WTC11 (cell line): ENCODE measurements around the gene ZC3H12D. TPM values are rescaled to one million over a fixed set of nuclear protein-coding genes. Genes with fewer than 3 reads are reported as not detected.

ENCODE experiments used
- ATAC-seq: fragments of 200-7000 bp; cut with Tn5 transposase; 2 replicates; pipeline ENCODE4 v1.10.0; 2021; ENCODE audit warnings: mild to moderate bottlenecking, moderate library complexity
- CTCF ChIA-PET: fragments of 300-600 bp; sonication (Branson Sonifier 250); formaldehyde crosslinking; loops from one replicate; lab custom pipeline; 2021; ENCODE audit warnings: antibody characterized with exemption; lab: Charles Lee
- POLR2A ChIA-PET: fragments of 350-600 bp; sonication (Branson Sonifier 250); formaldehyde crosslinking; loops from one replicate; lab custom pipeline; 2021; ENCODE audit warnings: antibody characterized with exemption; lab: Charles Lee
- DNase-seq: peaks from one replicate; pipeline ENCODE4 v3.0.0; 2021; ENCODE audit warnings: low spot score
- H3K27ac Mint-ChIP-seq: 2 replicates; pipeline ENCODE4 v1.8.0; 2021; ENCODE audit warnings: mixed read lengths
- H3K27me3 Mint-ChIP-seq: 2 replicates; pipeline ENCODE4 v1.8.0; 2021; ENCODE audit warnings: low read depth, mild to moderate bottlenecking, moderate library complexity, mixed read lengths
- H3K36me3 Mint-ChIP-seq: 2 replicates; pipeline ENCODE4 v1.8.0; 2021; ENCODE audit warnings: mixed read lengths
- H3K4me1 Mint-ChIP-seq: 2 replicates; pipeline ENCODE4 v1.8.0; 2022; ENCODE audit warnings: mixed read lengths
- H3K4me3 Mint-ChIP-seq: 2 replicates; pipeline ENCODE4 v1.8.0; 2021; ENCODE audit warnings: mild to moderate bottlenecking, moderate library complexity, mixed read lengths
- H3K9me3 Mint-ChIP-seq: 2 replicates; pipeline ENCODE4 v1.8.0; 2021; ENCODE audit warnings: mixed read lengths
- ATF1 ChIP-seq: sonication (generic); formaldehyde crosslinking; IDR thresholded peaks from 2 replicates; pipeline ENCODE4 v1.8.1; 2023; ENCODE audit warnings: mild to moderate bottlenecking, moderate library complexity, missing genetic modification reagents
- CBFB ChIP-seq: sonication (generic); formaldehyde crosslinking; IDR thresholded peaks from 2 replicates; pipeline ENCODE4 v1.8.1; 2022; ENCODE audit warnings: mild to moderate bottlenecking, low read depth, missing genetic modification reagents
- CREM ChIP-seq: sonication (generic); formaldehyde crosslinking; IDR thresholded peaks from 2 replicates; pipeline ENCODE4 v1.8.1; 2022; ENCODE audit warnings: mild to moderate bottlenecking, missing genetic modification reagents, moderate library complexity
- ELF4 ChIP-seq: sonication (generic); formaldehyde crosslinking; IDR thresholded peaks from 2 replicates; pipeline ENCODE4 v1.8.1; 2022; ENCODE audit warnings: low read depth, mild to moderate bottlenecking, moderate library complexity, missing genetic modification reagents
- ESRRA ChIP-seq: sonication (generic); formaldehyde crosslinking; IDR thresholded peaks from 2 replicates; pipeline ENCODE4 v1.8.1; 2022; ENCODE audit warnings: mild to moderate bottlenecking, missing genetic modification reagents, borderline replicate concordance
- FOXP1 ChIP-seq: sonication (generic); formaldehyde crosslinking; IDR thresholded peaks from 2 replicates; pipeline ENCODE4 v1.8.0; 2022; ENCODE audit warnings: missing genetic modification reagents, mild to moderate bottlenecking, moderate library complexity, borderline replicate concordance
- NR3C1 ChIP-seq: sonication (generic); formaldehyde crosslinking; conservative IDR thresholded peaks from 2 replicates; pipeline ENCODE4 v1.8.1; 2023; ENCODE audit warnings: low read depth, mild to moderate bottlenecking, missing genetic modification reagents
- OVOL2 ChIP-seq: fragments of 250-450 bp; sonication (Bioruptor Pico); IDR thresholded peaks from 2 replicates; pipeline ENCODE4 v1.9.0; 2021; ENCODE audit warnings: mild to moderate bottlenecking, borderline replicate concordance
- ZNF263 ChIP-seq: sonication (generic); formaldehyde crosslinking; IDR thresholded peaks from 2 replicates; pipeline ENCODE4 v1.8.1; 2022; ENCODE audit warnings: low read depth, mild to moderate bottlenecking, moderate library complexity, missing genetic modification reagents
- total RNA-seq: library from RNA; stranded (reverse); gene quantifications from 3 replicates; pipeline ENCODE4 v1.2.3, GENCODE V29; 2021
- TF ChIP-seq, protein P1 (sequence below): sonication (generic); formaldehyde crosslinking; IDR thresholded peaks from 2 replicates; pipeline ENCODE4 v1.8.0; 2023; ENCODE audit warnings: mild to moderate bottlenecking, missing genetic modification reagents
- TF ChIP-seq, protein P2 (sequence below): sonication (generic); formaldehyde crosslinking; IDR thresholded peaks from 2 replicates; pipeline ENCODE4 v1.8.1; 2023; ENCODE audit warnings: mild to moderate bottlenecking, moderate library complexity, missing genetic modification reagents
- TF ChIP-seq, protein P3 (sequence below): sonication (generic); formaldehyde crosslinking; IDR thresholded peaks from 2 replicates; pipeline ENCODE4 v1.8.0; 2022; ENCODE audit warnings: mild to moderate bottlenecking, missing genetic modification reagents
- TF ChIP-seq, protein P4 (sequence below): sonication (generic); formaldehyde crosslinking; IDR thresholded peaks from 2 replicates; pipeline ENCODE4 v1.8.0; 2023; ENCODE audit warnings: missing genetic modification reagents
- TF ChIP-seq, protein P5 (sequence below): fragments of 200-600 bp; IDR thresholded peaks from 2 replicates; pipeline ENCODE4 v1.8.0; 2022; ENCODE audit warnings: antibody characterized with exemption

ZC3H12D gene
- total RNA-seq, 1 experiment from 2014 or later = 0.13 TPM

DNA sequence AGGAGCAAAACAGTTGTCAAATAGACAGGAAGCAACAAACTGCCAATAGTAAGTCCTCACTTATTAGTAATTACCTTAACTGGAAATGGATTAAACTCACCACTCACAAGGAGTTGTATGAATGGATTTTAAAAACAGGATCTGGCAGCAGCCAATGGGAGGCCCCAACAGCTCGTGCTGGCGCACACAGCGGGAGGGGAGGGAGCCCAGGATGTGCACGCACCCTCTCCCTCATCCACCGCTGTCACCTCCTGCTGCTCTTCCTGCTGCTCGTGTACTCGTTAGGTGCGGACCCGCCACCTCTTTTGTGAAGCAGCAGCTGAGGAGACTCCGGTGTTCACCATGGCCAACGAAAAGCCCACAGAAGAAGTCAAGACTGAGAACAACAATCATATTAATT lies 84.8 kb downstream of the ZC3H12D start, which contains the start of gene SUMO4:
TSS of gene SUMO4 (plus strand) at position 213 of the 400 bp plus-strand sequence. CDS start at position 343, 130 bp downstream.
- no peak for TF ChIP-seq OVOL2 (CRISPR knock-in tag)
- no peak for TF ChIP-seq ELF4 (CRISPR knock-in tag)
- TF ChIP-seq, protein P1, sequence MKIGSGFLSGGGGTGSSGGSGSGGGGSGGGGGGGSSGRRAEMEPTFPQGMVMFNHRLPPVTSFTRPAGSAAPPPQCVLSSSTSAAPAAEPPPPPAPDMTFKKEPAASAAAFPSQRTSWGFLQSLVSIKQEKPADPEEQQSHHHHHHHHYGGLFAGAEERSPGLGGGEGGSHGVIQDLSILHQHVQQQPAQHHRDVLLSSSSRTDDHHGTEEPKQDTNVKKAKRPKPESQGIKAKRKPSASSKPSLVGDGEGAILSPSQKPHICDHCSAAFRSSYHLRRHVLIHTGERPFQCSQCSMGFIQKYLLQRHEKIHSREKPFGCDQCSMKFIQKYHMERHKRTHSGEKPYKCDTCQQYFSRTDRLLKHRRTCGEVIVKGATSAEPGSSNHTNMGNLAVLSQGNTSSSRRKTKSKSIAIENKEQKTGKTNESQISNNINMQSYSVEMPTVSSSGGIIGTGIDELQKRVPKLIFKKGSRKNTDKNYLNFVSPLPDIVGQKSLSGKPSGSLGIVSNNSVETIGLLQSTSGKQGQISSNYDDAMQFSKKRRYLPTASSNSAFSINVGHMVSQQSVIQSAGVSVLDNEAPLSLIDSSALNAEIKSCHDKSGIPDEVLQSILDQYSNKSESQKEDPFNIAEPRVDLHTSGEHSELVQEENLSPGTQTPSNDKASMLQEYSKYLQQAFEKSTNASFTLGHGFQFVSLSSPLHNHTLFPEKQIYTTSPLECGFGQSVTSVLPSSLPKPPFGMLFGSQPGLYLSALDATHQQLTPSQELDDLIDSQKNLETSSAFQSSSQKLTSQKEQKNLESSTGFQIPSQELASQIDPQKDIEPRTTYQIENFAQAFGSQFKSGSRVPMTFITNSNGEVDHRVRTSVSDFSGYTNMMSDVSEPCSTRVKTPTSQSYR (CRISPR knock-in tag) = no peak
- no peak for TF ChIP-seq ESRRA (CRISPR knock-in tag)
- TF ChIP-seq, protein P2, sequence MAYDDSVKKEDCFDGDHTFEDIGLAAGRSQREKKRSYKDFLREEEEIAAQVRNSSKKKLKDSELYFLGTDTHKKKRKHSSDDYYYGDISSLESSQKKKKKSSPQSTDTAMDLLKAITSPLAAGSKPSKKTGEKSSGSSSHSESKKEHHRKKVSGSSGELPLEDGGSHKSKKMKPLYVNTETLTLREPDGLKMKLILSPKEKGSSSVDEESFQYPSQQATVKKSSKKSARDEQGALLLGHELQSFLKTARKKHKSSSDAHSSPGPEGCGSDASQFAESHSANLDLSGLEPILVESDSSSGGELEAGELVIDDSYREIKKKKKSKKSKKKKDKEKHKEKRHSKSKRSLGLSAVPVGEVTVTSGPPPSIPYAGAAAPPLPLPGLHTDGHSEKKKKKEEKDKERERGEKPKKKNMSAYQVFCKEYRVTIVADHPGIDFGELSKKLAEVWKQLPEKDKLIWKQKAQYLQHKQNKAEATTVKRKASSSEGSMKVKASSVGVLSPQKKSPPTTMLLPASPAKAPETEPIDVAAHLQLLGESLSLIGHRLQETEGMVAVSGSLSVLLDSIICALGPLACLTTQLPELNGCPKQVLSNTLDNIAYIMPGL (CRISPR knock-in tag) = no peak
- TF ChIP-seq NR3C1 (CRISPR knock-in tag) = no peak
- no peak for TF ChIP-seq CBFB (CRISPR knock-in tag)
- TF ChIP-seq FOXP1 (CRISPR knock-in tag) = no peak
- TF ChIP-seq, protein P3, sequence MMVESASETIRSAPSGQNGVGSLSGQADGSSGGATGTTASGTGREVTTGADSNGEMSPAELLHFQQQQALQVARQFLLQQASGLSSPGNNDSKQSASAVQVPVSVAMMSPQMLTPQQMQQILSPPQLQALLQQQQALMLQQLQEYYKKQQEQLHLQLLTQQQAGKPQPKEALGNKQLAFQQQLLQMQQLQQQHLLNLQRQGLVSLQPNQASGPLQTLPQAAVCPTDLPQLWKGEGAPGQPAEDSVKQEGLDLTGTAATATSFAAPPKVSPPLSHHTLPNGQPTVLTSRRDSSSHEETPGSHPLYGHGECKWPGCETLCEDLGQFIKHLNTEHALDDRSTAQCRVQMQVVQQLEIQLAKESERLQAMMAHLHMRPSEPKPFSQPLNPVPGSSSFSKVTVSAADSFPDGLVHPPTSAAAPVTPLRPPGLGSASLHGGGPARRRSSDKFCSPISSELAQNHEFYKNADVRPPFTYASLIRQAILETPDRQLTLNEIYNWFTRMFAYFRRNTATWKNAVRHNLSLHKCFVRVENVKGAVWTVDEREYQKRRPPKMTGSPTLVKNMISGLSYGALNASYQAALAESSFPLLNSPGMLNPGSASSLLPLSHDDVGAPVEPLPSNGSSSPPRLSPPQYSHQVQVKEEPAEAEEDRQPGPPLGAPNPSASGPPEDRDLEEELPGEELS (CRISPR knock-in tag) = no peak
- TF ChIP-seq, all 79 proteins: peak for 0
- H3K4me1 Mint-ChIP-seq = peaks cover 8% of the 10 kb centered on the region; the same call in 1 of the 2 replicates
- H3K9me3 Mint-ChIP-seq = no peaks in the 10 kb centered on the region
- DNase-seq (no peak), ATAC-seq (no peak)
- H3K27ac Mint-ChIP-seq = no peak within 1 kb of the TSS; the same call in 1 of the 2 replicates
- no peaks in the 10 kb centered on the region for H3K27me3 Mint-ChIP-seq
- ChIA-PET POLR2A (no interaction called here), CTCF (no interaction called here)
- H3K36me3 Mint-ChIP-seq = peaks cover 41% of the 10 kb centered on the region
- H3K4me3 Mint-ChIP-seq = no peak within 1 kb of the TSS

DNA sequence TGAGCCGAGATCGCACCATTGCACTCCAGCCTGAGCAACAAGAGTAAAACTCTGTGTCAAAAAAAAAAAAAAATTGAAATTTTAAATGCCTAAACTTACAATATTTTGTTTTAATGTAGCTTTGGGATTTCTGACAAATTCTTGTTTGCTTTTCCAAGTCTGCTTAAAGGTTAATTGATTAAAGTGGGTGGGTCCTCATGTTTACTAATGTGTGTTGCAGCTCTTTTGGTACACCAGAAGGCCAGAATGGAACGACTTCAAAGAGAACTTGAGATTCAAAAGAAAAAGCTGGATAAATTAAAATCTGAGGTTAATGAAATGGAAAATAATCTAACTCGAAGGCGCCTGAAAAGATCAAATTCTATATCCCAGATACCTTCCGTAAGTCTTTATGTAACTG lies 87.4 kb downstream of the ZC3H12D start:
- POLR2A ChIA-PET = interaction anchor here (0.6 kb wide), 1 partner anchor 1086 kb away, joined by 5 read pairs; no protein-coding TSS in a partner anchor
- DNase-seq (no peak), ATAC-seq (no peak)
- Mint-ChIP-seq H3K4me3 (no peak overlapping the region), H3K9me3 (no peaks in the 10 kb centered on the region), H3K4me1 (peaks cover 8% of the 10 kb centered on the region; the same call in 1 of the 2 replicates), H3K27ac (no peak overlapping the region), H3K36me3 (peaks cover 29% of the 10 kb centered on the region)
- CTCF ChIA-PET = interaction anchor here (1.1 kb wide), 1 partner anchor 35 kb away, joined by 3 read pairs; no protein-coding TSS in a partner anchor
- TF ChIP-seq, protein P4, sequence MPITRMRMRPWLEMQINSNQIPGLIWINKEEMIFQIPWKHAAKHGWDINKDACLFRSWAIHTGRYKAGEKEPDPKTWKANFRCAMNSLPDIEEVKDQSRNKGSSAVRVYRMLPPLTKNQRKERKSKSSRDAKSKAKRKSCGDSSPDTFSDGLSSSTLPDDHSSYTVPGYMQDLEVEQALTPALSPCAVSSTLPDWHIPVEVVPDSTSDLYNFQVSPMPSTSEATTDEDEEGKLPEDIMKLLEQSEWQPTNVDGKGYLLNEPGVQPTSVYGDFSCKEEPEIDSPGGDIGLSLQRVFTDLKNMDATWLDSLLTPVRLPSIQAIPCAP (CRISPR knock-in tag) = no peak
- TF ChIP-seq ATF1 (CRISPR knock-in tag) = no peak
- TF ChIP-seq CREM (CRISPR knock-in tag) = no peak
- TF ChIP-seq, protein P5, sequence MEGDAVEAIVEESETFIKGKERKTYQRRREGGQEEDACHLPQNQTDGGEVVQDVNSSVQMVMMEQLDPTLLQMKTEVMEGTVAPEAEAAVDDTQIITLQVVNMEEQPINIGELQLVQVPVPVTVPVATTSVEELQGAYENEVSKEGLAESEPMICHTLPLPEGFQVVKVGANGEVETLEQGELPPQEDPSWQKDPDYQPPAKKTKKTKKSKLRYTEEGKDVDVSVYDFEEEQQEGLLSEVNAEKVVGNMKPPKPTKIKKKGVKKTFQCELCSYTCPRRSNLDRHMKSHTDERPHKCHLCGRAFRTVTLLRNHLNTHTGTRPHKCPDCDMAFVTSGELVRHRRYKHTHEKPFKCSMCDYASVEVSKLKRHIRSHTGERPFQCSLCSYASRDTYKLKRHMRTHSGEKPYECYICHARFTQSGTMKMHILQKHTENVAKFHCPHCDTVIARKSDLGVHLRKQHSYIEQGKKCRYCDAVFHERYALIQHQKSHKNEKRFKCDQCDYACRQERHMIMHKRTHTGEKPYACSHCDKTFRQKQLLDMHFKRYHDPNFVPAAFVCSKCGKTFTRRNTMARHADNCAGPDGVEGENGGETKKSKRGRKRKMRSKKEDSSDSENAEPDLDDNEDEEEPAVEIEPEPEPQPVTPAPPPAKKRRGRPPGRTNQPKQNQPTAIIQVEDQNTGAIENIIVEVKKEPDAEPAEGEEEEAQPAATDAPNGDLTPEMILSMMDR = no peak
- TF ChIP-seq ZNF263 (CRISPR knock-in tag) = no peak
- TF ChIP-seq, all 79 proteins: peak for 0
- no peaks in the 10 kb centered on the region for H3K27me3 Mint-ChIP-seq

Other genes with a start within 250 kb of the ZC3H12D start
- gene TAB2, start 167.3 kb downstream of the ZC3H12D start, total RNA-seq = 45.3 to 55.6 TPM (median 47.2 TPM) in 3 replicates
- 0.55 to 1.2 TPM (median 0.73 TPM) in 3 replicates for gene SUMO4, start 84.8 kb downstream of the ZC3H12D start, total RNA-seq
- 24.8 to 28.1 TPM (median 27.7 TPM) in 3 replicates for gene PPIL4, start 61.0 kb upstream of the ZC3H12D start, total RNA-seq
- 16.8 to 21.4 TPM (median 19.9 TPM) in 3 replicates for gene GINM1, start 81.4 kb upstream of the ZC3H12D start, total RNA-seq
- gene KATNA1, start 163.7 kb upstream of the ZC3H12D start, total RNA-seq = 16.0 to 18.1 TPM (median 16.1 TPM) in 3 replicates
- 21.4 to 24.2 TPM (median 21.8 TPM) in 3 replicates for gene LATS1, start 233.1 kb upstream of the ZC3H12D start, total RNA-seq